ENCODE results near the gene NGEF.
"Not testable (repeated sequence)": the region's sequence is repeated elsewhere in the genome, so short reads cannot be mapped to it uniquely, and the experiment has no call there.

The NGEF gene

GRCh38 chr2:233023761-233024410, 10.8 kb upstream of the NGEF start:
- no peak for DNase-seq (ENCODE audit: extremely low read depth in 1 of 2, low read depth in 1 of 2)

- DNase-seq (ENCODE audit: extremely low read depth in 1 of 2, low read depth in 1 of 2): no peak
Measured at GRCh38 chr2:233023007-233023760, 10.1 kb upstream of the NGEF start.

GRCh38 chr2:233022561-233022960, 9.5 kb upstream of the NGEF start:
- DNase-seq (ENCODE audit: extremely low read depth in 1 of 2, low read depth in 1 of 2): no peak

- no peak for DNase-seq (ENCODE audit: extremely low read depth in 1 of 2, low read depth in 1 of 2)
Measured at GRCh38 chr2:233021771-233022170, 8.7 kb upstream of the NGEF start.

GRCh38 chr2:233020454-233020853, 7.4 kb upstream of the NGEF start:
- no peak for DNase-seq (ENCODE audit: extremely low read depth in 1 of 2, low read depth in 1 of 2)

- DNase-seq (ENCODE audit: extremely low read depth in 1 of 2, low read depth in 1 of 2): not testable (repeated sequence)
Measured at GRCh38 chr2:233019610-233020009, 6.6 kb upstream of the NGEF start.

- no peak for DNase-seq (ENCODE audit: extremely low read depth in 1 of 2, low read depth in 1 of 2)
Measured at GRCh38 chr2:233017947-233018346, 4.9 kb upstream of the NGEF start.

GRCh38 chr2:233015019-233015645, 2.1 kb upstream of the NGEF start:
- no peak for DNase-seq (ENCODE audit: extremely low read depth in 1 of 2, low read depth in 1 of 2)

- DNase-seq (ENCODE audit: extremely low read depth in 1 of 2, low read depth in 1 of 2): no peak
Measured at GRCh38 chr2:233013650-233014049, 594 bp upstream of the NGEF start.

GRCh38 chr2:233012301-233012971, 620 bp downstream of the NGEF start:
- no peak for DNase-seq (ENCODE audit: extremely low read depth in 1 of 2, low read depth in 1 of 2)

GRCh38 chr2:233011702-233012131, 1.3 kb downstream of the NGEF start:
- no peak for DNase-seq (ENCODE audit: extremely low read depth in 1 of 2, low read depth in 1 of 2)

GRCh38 chr2:233011268-233011650, 1.8 kb downstream of the NGEF start:
- no peak for DNase-seq (ENCODE audit: extremely low read depth in 1 of 2, low read depth in 1 of 2)

GRCh38 chr2:233010569-233011267, 2.3 kb downstream of the NGEF start:
- no peak for DNase-seq (ENCODE audit: extremely low read depth in 1 of 2, low read depth in 1 of 2)

- no peak for DNase-seq (ENCODE audit: extremely low read depth in 1 of 2, low read depth in 1 of 2)
Measured at GRCh38 chr2:233009661-233010060, 3.4 kb downstream of the NGEF start.

- no peak for DNase-seq (ENCODE audit: extremely low read depth in 1 of 2, low read depth in 1 of 2)
Measured at GRCh38 chr2:233007739-233008138, 5.3 kb downstream of the NGEF start.

- no peak for DNase-seq (ENCODE audit: extremely low read depth in 1 of 2, low read depth in 1 of 2)
Measured at GRCh38 chr2:233007270-233007669, 5.8 kb downstream of the NGEF start.

- DNase-seq (ENCODE audit: extremely low read depth in 1 of 2, low read depth in 1 of 2): no peak
Measured at GRCh38 chr2:233006648-233007047, 6.4 kb downstream of the NGEF start.

GRCh38 chr2:233005096-233005495, 8.0 kb downstream of the NGEF start:
- DNase-seq (ENCODE audit: extremely low read depth in 1 of 2, low read depth in 1 of 2): no peak

GRCh38 chr2:233003658-233004555, 9.1 kb downstream of the NGEF start:
- DNase-seq (ENCODE audit: extremely low read depth in 1 of 2, low read depth in 1 of 2): no peak
